ENCODE results near the gene ZNF318. TPM values are rescaled to one million over a fixed set of nuclear protein-coding genes. Genes with fewer than 3 reads are reported as not detected.
"Not testable (repeated sequence)": the region's sequence is repeated elsewhere in the genome, so short reads cannot be mapped to it uniquely, and the experiment has no call there.

ZNF318 gene
- polyA plus RNA-seq, 2 of the 4 experiments (the other 2 are of a cell fraction) = 5.0 to 9.2 TPM

- TF ChIP-seq REST (IDR thresholded peaks at IDR 0.05) (no peak), NFE2L2 (conservative IDR thresholded peaks at IDR 0.05; ENCODE audit: low read length) (no peak), CEBPB (IDR thresholded peaks at IDR 0.05) (no peak)
Measured at GRCh38 chr6:43303751-43304331, 65.6 kb downstream of the ZNF318 start (continued).

GRCh38 chr6:43303006-43303405 is 66.4 kb downstream of the ZNF318 start:
- H3K4me1 ChIP-seq; H3K4me3 ChIP-seq; POLR2A ChIA-PET; H3K9me3 ChIP-seq; DNase-seq (ENCODE audit: low read depth in 1 of 2, low spot score in 1 of 2); H3K4me2 ChIP-seq; H3K27ac ChIP-seq; ATAC-seq; FAIRE-seq: not testable (repeated sequence)
- 79% methylated on average over 9 of the region's 11 CpGs for WGBS (ENCODE audit: missing lambda C conversion rate)
- CTCF ChIA-PET = interaction anchor here (0.5 kb wide), 1 partner anchor 92 kb away, joined by 3 read pairs; no protein-coding TSS in a partner anchor

GRCh38 chr6:43302126-43302525 is 67.3 kb downstream of the ZNF318 start:
- no peak for FAIRE-seq
- WGBS (ENCODE audit: missing lambda C conversion rate) = 81% methylated on average over 17 of the region's 19 CpGs
- CTCF ChIA-PET = interaction anchor here (0.7 kb wide), 1 partner anchor 22 kb away, joined by 3 read pairs; no protein-coding TSS in a partner anchor

GRCh38 chr6:43301081-43301870 is 68.2 kb downstream of the ZNF318 start:
- no peak overlapping the region for H3K4me3 ChIP-seq
- no peak overlapping the region for H3K27ac ChIP-seq
- ChIA-PET CTCF (interaction anchor here (0.7 to 1.3 kb wide), 4 partner anchors 10 to 72 kb away, joined by 3 to 5 read pairs (median 3); partner anchors contain the start of gene DNPH1), POLR2A (no interaction called here)
- no peak overlapping the region for H3K4me2 ChIP-seq
- whole genome bisulfite sequencing (ENCODE audit: missing lambda C conversion rate) = 79% methylated on average over 10 of the region's 15 CpGs
- no peaks in the 10 kb centered on the region for H3K9me3 ChIP-seq
- H3K4me1 ChIP-seq = 0 out of 3 replicates have a peak, but pooled peaks cover 3% of the 10 kb centered on the region
- ATAC-seq = no peak; a peak in 1 of 6 replicates
- no peak for DNase-seq (ENCODE audit: low read depth in 1 of 2, low spot score in 1 of 2)
- FAIRE-seq = no peak
- TF ChIP-seq PBX3 (IDR thresholded peaks at IDR 0.05) = no peak

More at GRCh38 chr6:43302126-43302525, 67.3 kb downstream of the ZNF318 start:
- Histone ChIP-seq H3K9me3 (no peaks in the 10 kb centered on the region), H3K4me1 (0 out of 3 replicates have a peak, but pooled peaks cover 3% of the 10 kb centered on the region), H3K27ac (no peak overlapping the region), H3K4me2 (no peak overlapping the region), H3K4me3 (no peak overlapping the region)
- POLR2A ChIA-PET = no interaction called here
- no peak for ATAC-seq
- TF ChIP-seq RCOR1 (IDR thresholded peaks at IDR 0.05; ENCODE audit: low read depth, low read length) (no peak), CEBPB (IDR thresholded peaks at IDR 0.05) (no peak), RARB (CRISPR knock-in tag; IDR thresholded peaks at IDR 0.05) (no peak), EHMT2 (IDR thresholded peaks at IDR 0.05; ENCODE audit: low read depth) (no peak), NPAS2 (CRISPR knock-in tag; IDR thresholded peaks at IDR 0.05; ENCODE audit: borderline replicate concordance) (no peak), SREBF2 (IDR thresholded peaks at IDR 0.05) (no peak)
- DNase-seq (ENCODE audit: low read depth in 1 of 2, low spot score in 1 of 2) = no peak

Data from A549 (cell line).